Mesothelial cell of epicardium (in vitro differentiated cells): ENCODE measurements around the gene SPSB4. TPM values are rescaled to one million over a fixed set of nuclear protein-coding genes. Genes with fewer than 3 reads are reported as not detected.
A peak's percentile ranks its signal among the peaks of the same experiment; 100 is the strongest.

Experiments
- DNase-seq, 2 experiments: peaks; one replicate each; pipeline ENCODE4 v3.0.0; 2021; ENCODE audit warnings: low spot score in 2 of 2; ENCODE audit not compliant: unreplicated experiment in 2 of 2
- H3K27ac Mint-ChIP-seq: 2 replicates; pipeline ENCODE4 v1.8.0; 2021; ENCODE audit warnings: mixed read lengths
- H3K27me3 Mint-ChIP-seq: 2 replicates; pipeline ENCODE4 v1.8.0; 2021; ENCODE audit warnings: low read depth, mixed read lengths
- H3K36me3 Mint-ChIP-seq: 2 replicates; pipeline ENCODE4 v1.8.0; 2021; ENCODE audit warnings: mixed read lengths
- H3K4me1 Mint-ChIP-seq: 2 replicates; pipeline ENCODE4 v1.8.0; 2021; ENCODE audit warnings: mixed read lengths
- H3K4me3 Mint-ChIP-seq: 2 replicates; pipeline ENCODE4 v1.8.0; 2021; ENCODE audit warnings: mild to moderate bottlenecking, moderate library complexity, mixed read lengths
- H3K9me3 Mint-ChIP-seq: 2 replicates; pipeline ENCODE4 v1.8.0; 2021; ENCODE audit warnings: mixed read lengths
- CTCF ChIP-seq: fragments of 200-600 bp; sonication (generic); IDR thresholded peaks from one replicate; pipeline ENCODE4 v1.5.0; 2021; ENCODE audit warnings: antibody characterized with exemption; ENCODE audit not compliant: unreplicated experiment
- total RNA-seq: library from RNA; stranded (reverse); gene quantifications from 3 replicates; pipeline ENCODE4 v1.2.1, GENCODE V29; 2021

The SPSB4 gene
- total RNA-seq, 1 donor from 2014 or later, result 13.1 TPM

- Mint-ChIP-seq H3K4me1 (peaks cover 17% of the 10 kb centered on the region), H3K36me3 (no peaks in the 10 kb centered on the region), H3K27ac (no peak overlapping the region), H3K4me3 (no peak overlapping the region), H3K9me3 (no peaks in the 10 kb centered on the region), H3K27me3 (peaks cover 30% of the 10 kb centered on the region)
- no peak for DNase-seq
- no peak for TF ChIP-seq CTCF
These were observed 1.5 kb upstream of the SPSB4 start for GRCh38 chr3:141049681-141050080.

- Mint-ChIP-seq H3K27me3 (peaks cover 30% of the 10 kb centered on the region), H3K27ac (peak overlapping the region; percentile 70), H3K4me1 (peaks cover 35% of the 10 kb centered on the region), H3K4me3 (peak overlapping the region; percentile 84), H3K9me3 (no peaks in the 10 kb centered on the region), H3K36me3 (no peaks in the 10 kb centered on the region)
- no peak for TF ChIP-seq CTCF
- DNase-seq, result peak in 1 of 2 experiments; percentile 59
These were observed 475 bp downstream of the SPSB4 start for GRCh38 chr3:141051443-141052200.

- peaks cover 43% of the 10 kb centered on the region for H3K4me1 Mint-ChIP-seq
- H3K4me3 Mint-ChIP-seq, result peak overlapping the region; percentile 84
- peak in 1 of 2 experiments; percentile 39 for DNase-seq
- no peaks in the 10 kb centered on the region for H3K9me3 Mint-ChIP-seq
- H3K36me3 Mint-ChIP-seq, result no peaks in the 10 kb centered on the region
- no peak for TF ChIP-seq CTCF
- H3K27ac Mint-ChIP-seq, result peak overlapping the region; percentile 70
- H3K27me3 Mint-ChIP-seq, result peaks cover 29% of the 10 kb centered on the region
These were observed 1.3 kb downstream of the SPSB4 start for GRCh38 chr3:141052201-141053069.

GRCh38 chr3:141055136-141055535, 4.0 kb downstream of the SPSB4 start:
- Mint-ChIP-seq H3K4me3 (no peak overlapping the region), H3K27ac (no peak overlapping the region), H3K27me3 (peaks cover 6% of the 10 kb centered on the region), H3K36me3 (no peaks in the 10 kb centered on the region), H3K4me1 (peaks cover 54% of the 10 kb centered on the region), H3K9me3 (peaks cover 3% of the 10 kb centered on the region)
- peak in 1 of 2 experiments; percentile 36 for DNase-seq
- no peak for TF ChIP-seq CTCF

- Mint-ChIP-seq H3K36me3 (no peaks in the 10 kb centered on the region), H3K27me3 (peaks cover 3% of the 10 kb centered on the region), H3K27ac (no peak overlapping the region), H3K4me1 (peaks cover 52% of the 10 kb centered on the region), H3K9me3 (peaks cover 3% of the 10 kb centered on the region), H3K4me3 (no peak overlapping the region)
- peak in 1 of 2 experiments; percentile 36 for DNase-seq
- no peak for TF ChIP-seq CTCF
These were observed 4.6 kb downstream of the SPSB4 start for GRCh38 chr3:141055536-141056445.
